GM12892 (cell line): Measurements from ENCODE around the gene PRDM16.

Source experiments
- POLR2A ChIP-seq: IDR thresholded peaks from 2 replicates; pipeline ENCODE4 v1.6.1; 2011; ENCODE audit warnings: low read depth, low read length, control low read depth
- POLR2AphosphoS5 ChIP-seq: IDR thresholded peaks from 2 replicates; pipeline ENCODE4 v1.6.1; 2011; ENCODE audit warnings: low read depth, low read length, control low read depth

GRCh38 chr1:3078430-3078861, 9.4 kb downstream of the PRDM16 start:
- TF ChIP-seq POLR2A (no peak), POLR2AphosphoS5 (no peak)
